Nephron (organoid): ENCODE data around the gene SCN1A.

ENCODE experiments used
- H3K27ac Mint-ChIP-seq, 3 experiments: 2 replicates each; pipeline ENCODE4 v1.8.0; 2020; ENCODE audit warnings: mixed read lengths in 3 of 3, mild to moderate bottlenecking in 2 of 3, moderate library complexity in 1 of 3
- H3K27me3 Mint-ChIP-seq: 2 replicates; pipeline ENCODE4 v1.8.0; 2021; ENCODE audit warnings: low read depth, mild to moderate bottlenecking, moderate library complexity, mixed read lengths
- H3K36me3 Mint-ChIP-seq: 2 replicates; pipeline ENCODE4 v1.8.0; 2020; ENCODE audit warnings: low read depth, mixed read lengths
- H3K4me1 Mint-ChIP-seq: 2 replicates; pipeline ENCODE4 v1.8.0; 2020; ENCODE audit warnings: mixed read lengths
- H3K4me3 Mint-ChIP-seq, 3 experiments: 2 replicates each; pipeline ENCODE4 v1.8.0; 2020; ENCODE audit warnings: mild to moderate bottlenecking in 3 of 3, mixed read lengths in 3 of 3, moderate library complexity in 2 of 3
- H3K9me3 Mint-ChIP-seq: 2 replicates; pipeline ENCODE4 v1.8.0; 2020; ENCODE audit warnings: mixed read lengths
- TF ChIP-seq, protein P1 (sequence below), 3 experiments: fragments of 200-600 bp; sonication (generic); IDR thresholded peaks; one replicate each; pipeline ENCODE4 v1.5.0; 2021; ENCODE audit warnings: antibody characterized with exemption in 3 of 3; ENCODE audit not compliant: unreplicated experiment in 3 of 3

The SCN1A gene

DNA sequence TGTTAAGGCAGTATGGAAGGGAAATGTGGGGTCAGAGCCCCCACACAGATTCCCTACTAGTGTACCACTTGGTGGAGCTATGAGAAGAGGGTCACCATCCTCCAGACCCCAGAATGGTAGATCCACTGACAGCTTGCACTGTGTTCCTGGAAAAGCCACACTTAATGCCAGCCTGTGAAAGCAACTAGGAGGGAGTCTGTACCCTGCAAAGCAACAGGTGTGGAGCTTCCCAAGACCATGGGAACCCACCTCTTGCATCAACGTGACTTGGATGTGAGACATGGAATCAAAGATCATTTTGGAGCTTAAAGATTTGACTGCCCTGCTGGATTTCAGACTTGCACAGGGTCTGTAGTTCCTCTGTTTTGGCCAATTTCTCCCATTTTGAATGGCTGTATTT, 10.8 kb upstream of the SCN1A start:
- Mint-ChIP-seq H3K27me3 (no peaks in the 10 kb centered on the region), H3K4me1 (no peaks in the 10 kb centered on the region), H3K4me3 (no peak overlapping the region), H3K9me3 (no peaks in the 10 kb centered on the region), H3K27ac (no peak overlapping the region), H3K36me3 (no peaks in the 10 kb centered on the region)
- TF ChIP-seq, protein P1, sequence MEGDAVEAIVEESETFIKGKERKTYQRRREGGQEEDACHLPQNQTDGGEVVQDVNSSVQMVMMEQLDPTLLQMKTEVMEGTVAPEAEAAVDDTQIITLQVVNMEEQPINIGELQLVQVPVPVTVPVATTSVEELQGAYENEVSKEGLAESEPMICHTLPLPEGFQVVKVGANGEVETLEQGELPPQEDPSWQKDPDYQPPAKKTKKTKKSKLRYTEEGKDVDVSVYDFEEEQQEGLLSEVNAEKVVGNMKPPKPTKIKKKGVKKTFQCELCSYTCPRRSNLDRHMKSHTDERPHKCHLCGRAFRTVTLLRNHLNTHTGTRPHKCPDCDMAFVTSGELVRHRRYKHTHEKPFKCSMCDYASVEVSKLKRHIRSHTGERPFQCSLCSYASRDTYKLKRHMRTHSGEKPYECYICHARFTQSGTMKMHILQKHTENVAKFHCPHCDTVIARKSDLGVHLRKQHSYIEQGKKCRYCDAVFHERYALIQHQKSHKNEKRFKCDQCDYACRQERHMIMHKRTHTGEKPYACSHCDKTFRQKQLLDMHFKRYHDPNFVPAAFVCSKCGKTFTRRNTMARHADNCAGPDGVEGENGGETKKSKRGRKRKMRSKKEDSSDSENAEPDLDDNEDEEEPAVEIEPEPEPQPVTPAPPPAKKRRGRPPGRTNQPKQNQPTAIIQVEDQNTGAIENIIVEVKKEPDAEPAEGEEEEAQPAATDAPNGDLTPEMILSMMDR (IDR thresholded peaks at IDR 0.05; ENCODE audit: unreplicated experiment in 3 of 3): no peak

DNA sequence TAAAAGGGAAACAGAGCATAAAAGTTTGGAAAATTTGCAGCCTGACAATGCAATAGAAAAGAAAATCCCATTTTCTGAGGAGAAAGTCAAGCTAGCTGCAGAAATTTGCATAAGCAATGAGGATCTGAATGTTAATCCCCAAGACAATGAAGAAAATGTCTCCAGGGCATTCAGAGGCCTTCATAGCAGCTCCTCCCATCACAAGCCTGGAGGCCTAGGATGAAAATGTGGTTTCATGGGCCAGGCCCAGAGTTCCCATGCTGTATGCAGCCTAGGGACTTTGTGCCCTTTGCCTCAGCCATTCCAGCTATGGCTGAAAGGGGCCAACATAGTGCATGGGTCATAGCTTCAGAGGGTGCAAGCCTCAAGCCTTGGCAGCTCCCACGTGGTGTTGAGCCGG, 10.3 kb upstream of the SCN1A start:
- H3K27me3 Mint-ChIP-seq: no peaks in the 10 kb centered on the region
- no peak overlapping the region for H3K27ac Mint-ChIP-seq
- no peak overlapping the region for H3K4me3 Mint-ChIP-seq

DNA sequence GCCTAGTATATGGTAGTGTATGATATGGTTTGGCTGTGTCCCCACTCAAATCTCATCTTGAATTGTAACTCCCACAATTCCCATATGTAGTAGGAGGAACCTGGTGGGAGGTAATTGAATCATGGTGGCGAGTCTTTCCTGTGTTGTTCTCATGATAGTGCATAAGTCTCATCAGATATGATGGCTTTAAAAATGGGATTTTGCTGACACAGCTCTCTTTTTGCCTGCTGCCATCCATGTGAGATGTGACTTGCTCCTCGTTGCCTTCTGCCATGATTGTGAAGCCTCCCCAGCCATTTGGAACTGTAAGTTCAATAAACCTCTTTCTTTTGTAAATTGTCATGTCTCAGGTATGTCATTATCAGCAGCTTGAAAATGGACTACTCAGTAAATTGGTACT, 9.5 kb upstream of the SCN1A start:
- Mint-ChIP-seq H3K4me3 (no peak overlapping the region), H3K27me3 (peaks cover 2% of the 10 kb centered on the region), H3K4me1 (no peaks in the 10 kb centered on the region), H3K36me3 (no peaks in the 10 kb centered on the region), H3K27ac (no peak overlapping the region), H3K9me3 (no peaks in the 10 kb centered on the region)
- TF ChIP-seq, protein P1 (IDR thresholded peaks at IDR 0.05; ENCODE audit: unreplicated experiment in 3 of 3): no peak

More for the DNA sequence above, 10.3 kb upstream of the SCN1A start:
- Mint-ChIP-seq H3K4me1 (no peaks in the 10 kb centered on the region), H3K36me3 (no peaks in the 10 kb centered on the region), H3K9me3 (no peaks in the 10 kb centered on the region)
- TF ChIP-seq, protein P1 (IDR thresholded peaks at IDR 0.05; ENCODE audit: unreplicated experiment in 3 of 3): no peak

DNA sequence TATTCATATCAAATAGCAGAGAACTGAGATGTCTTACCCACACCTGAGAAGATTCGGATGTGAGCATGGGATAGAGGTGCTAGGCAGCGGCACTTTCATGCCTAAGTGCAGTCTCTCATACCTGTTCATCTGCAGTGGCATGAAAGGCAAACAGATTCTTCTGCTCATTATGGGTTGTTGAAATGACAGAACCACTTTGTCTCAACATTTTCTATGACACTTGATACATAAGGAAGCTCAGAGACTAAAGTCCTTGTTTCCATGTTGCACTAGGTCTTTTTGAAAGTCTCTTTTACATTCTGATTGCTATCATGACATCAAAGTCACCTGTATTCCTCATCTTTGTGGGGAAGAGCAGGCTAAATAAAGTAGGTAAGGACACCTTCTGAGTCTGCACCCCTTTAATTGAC, 8.0 kb upstream of the SCN1A start:
- TF ChIP-seq, protein P1 (IDR thresholded peaks at IDR 0.05; ENCODE audit: unreplicated experiment in 3 of 3): no peak
- H3K4me1 Mint-ChIP-seq: no peaks in the 10 kb centered on the region
- peaks cover 3% of the 10 kb centered on the region for H3K27me3 Mint-ChIP-seq
- H3K36me3 Mint-ChIP-seq: no peaks in the 10 kb centered on the region
- no peak overlapping the region for H3K4me3 Mint-ChIP-seq
- no peaks in the 10 kb centered on the region for H3K9me3 Mint-ChIP-seq
- H3K27ac Mint-ChIP-seq: no peak overlapping the region

DNA sequence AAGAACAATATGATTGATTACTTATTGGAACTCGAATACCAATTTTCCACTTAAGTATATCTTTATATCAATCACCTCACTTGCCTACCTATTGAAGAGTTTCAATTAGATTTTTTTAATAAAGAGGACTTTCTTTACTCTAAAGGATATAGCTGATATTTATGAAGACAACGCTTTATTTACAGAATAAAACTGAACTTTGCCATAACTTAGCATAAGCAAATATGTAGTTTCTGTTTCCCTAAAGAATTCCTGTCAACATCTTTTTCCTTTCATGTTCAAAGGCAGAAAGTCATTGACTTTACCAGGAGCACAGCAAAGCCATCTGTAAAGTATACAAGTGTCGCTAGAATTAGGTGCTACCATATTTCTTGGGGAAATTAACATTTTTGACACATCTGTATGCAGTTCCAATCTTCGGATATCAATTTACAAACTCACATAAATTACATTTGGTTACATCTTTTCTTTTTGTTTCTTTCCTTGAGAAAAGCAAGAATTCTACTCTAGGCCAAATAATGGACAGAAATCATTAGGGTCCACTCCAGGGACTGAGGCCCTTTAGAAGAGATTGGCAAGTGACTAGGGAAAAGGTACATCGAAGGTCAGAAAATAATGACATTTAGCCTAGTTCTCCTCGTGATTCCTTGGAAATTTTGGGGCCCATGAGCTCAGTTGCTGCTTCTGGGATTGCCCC, 7.5 kb upstream of the SCN1A start:
- peaks cover 5% of the 10 kb centered on the region for H3K27me3 Mint-ChIP-seq
- TF ChIP-seq, protein P1 (IDR thresholded peaks at IDR 0.05; ENCODE audit: unreplicated experiment in 3 of 3): no peak
- H3K4me1 Mint-ChIP-seq: no peaks in the 10 kb centered on the region
- H3K9me3 Mint-ChIP-seq: no peaks in the 10 kb centered on the region
- H3K27ac Mint-ChIP-seq: no peak overlapping the region
- H3K4me3 Mint-ChIP-seq: no peak overlapping the region
- H3K36me3 Mint-ChIP-seq: no peaks in the 10 kb centered on the region
